HG03045 (cell line): Measurements from ENCODE around the gene SLC25A26.

Source experiments
- ATAC-seq: cut with Tn5 transposase; IDR thresholded peaks from one replicate; pipeline ENCODE4 v1.9.1; 2021; ENCODE audit warnings: mild to moderate bottlenecking, moderate library complexity; ENCODE audit not compliant: unreplicated experiment

The SLC25A26 gene

DNA sequence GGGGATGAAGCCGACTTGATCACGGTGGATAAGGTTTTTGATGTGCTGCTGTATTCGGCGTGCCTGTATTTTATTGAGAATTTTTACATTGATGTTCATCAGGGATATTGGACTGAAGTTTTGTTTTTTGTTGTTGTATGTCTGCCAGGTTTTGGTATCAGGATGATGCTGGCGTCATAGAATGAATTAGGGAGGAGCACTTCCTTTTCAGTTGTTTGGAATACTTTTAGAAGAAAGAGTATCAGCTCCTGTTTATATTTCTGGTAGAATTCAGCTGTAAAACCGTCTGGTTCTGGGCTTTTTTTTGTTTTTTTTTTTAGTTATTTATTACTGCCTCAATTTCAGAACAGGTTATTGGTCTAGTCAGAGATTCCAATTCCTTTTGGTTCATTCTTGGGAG is 93.7 kb downstream of the SLC25A26 start:
- no peak for ATAC-seq

DNA sequence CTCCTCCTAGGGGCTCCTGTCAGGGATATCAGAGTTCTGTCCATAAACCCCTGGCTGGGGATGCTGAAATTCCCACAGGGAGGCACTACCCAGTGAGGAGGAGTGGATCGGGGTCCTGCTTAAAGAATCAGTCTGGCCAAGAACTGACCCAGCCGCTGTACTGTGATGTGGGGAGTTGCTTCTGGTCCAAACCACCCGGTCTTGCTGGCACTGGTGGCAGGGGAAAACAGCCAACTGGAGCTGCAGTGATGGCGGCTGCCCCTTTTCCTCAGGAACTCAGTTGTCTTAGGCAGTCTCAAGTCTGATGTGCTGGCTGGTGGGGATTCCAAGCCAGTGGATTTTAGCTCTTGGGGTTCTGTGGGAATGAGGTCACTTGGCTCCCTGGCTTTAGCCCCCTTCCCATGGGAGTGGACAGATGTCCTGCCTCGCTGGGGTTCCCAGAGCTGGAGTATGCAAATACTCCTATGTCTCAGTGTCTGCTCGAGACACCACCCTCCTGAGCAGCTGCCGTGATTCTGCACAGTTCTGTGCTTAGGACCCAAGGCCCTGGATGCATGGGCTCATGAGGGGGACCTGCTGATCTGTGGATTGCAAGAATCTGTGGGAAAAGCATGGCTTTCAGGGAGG is 97.1 kb downstream of the SLC25A26 start:
- ATAC-seq = no peak

DNA sequence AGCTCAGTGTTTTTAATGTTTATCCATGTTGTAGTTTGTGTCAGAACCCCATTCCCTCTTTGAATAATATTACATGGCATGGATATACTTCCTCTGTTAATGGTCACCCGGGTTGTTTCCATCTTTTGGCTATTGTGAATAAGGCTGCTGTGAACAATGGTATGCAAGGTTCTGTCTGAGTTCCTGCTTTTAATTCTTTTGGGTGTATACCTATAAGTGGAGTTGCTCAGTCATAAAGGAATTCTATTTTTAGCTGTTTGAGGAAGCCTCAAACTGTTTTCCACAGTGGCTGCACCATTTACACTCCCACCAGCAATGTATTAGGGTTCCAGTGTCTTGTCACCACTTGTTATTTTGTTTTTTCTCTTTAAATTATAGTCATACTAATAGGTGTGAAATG is 99.6 kb downstream of the SLC25A26 start:
- ATAC-seq = no peak

DNA sequence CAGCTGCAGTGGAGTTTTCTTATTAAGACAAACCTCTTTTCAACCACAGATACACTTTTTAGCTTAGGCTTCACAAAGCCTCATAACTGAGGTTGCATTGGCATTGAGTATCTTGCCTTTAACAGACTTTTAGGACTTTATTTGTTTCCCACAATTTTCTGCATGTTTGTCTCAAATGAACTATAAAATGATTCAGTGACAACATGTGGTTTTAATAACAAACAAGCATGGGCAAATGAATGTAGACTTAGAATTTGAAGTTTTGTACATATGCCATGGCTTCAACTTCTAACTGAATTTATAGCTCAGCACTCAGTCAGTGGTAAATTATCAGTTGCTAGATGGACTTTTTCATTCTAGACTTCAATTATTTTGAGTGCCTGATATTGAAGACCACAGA is 101.6 kb downstream of the SLC25A26 start:
- no peak for ATAC-seq

- no peak for ATAC-seq
Measured at GRCh38 chr3:66326340-66326739, 105.5 kb downstream of the SLC25A26 start.

- ATAC-seq = no peak
Measured at GRCh38 chr3:66335671-66336070, 114.9 kb downstream of the SLC25A26 start.

GRCh38 chr3:66336333-66336766 is 115.5 kb downstream of the SLC25A26 start:
- no peak for ATAC-seq

DNA sequence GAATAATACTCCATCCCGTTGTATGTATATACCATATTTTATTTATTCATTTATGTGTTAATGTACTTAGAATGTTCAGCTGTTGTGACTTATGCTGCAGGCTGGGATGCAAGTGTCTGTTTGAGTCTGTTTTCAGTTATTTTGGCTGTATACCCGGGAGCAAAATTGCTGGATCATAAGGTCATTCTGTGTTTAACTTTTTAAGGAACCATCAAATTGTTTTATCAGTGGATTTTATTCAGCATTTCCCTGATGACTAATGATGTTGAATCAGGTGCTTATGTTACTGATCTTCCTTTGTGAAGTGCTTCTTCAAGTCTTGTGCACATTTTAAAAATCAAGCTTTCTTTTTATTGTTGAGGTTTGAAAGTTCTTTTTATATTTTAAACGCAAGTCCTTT is 118.1 kb downstream of the SLC25A26 start:
- no peak for ATAC-seq

DNA sequence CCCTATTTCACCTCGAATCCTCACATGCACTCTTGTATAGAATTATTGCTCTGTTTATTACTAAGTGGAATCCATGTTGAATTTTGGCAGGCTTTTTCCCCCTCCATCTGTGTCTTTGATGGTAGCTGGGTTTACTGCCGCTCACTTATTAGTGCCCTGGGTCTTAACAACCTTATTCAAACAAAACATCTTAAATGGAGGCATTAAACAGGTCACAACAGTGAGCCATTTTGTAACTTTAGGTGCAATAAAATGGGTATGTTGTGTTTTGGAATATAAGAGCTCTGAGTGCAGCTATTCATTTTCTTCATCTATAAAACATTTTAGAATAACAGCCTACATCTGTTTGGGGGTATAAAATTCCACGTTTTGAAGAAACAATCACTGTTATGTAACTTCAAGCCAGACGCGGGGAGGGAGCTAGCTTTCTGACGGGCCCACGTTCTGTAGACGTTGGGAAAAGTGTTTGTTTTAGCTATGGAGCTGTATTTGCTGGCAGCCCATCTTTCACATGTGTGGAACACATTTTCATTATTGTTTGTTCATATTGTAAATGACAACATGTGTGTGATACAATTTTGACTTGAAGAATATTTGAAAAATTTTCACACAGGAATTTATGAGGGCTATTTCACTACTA is 122.0 kb downstream of the SLC25A26 start:
- no peak for ATAC-seq

- ATAC-seq = no peak
Measured at GRCh38 chr3:66344391-66344811, 123.6 kb downstream of the SLC25A26 start.

- ATAC-seq = no peak
Measured at GRCh38 chr3:66344848-66345578, 124.2 kb downstream of the SLC25A26 start.

- no peak for ATAC-seq
Measured at GRCh38 chr3:66348704-66349103, 127.9 kb downstream of the SLC25A26 start.

- no peak for ATAC-seq
Measured at GRCh38 chr3:66350601-66351000, 129.8 kb downstream of the SLC25A26 start.

- ATAC-seq = no peak
Measured at GRCh38 chr3:66353039-66353438, 132.2 kb downstream of the SLC25A26 start.

DNA sequence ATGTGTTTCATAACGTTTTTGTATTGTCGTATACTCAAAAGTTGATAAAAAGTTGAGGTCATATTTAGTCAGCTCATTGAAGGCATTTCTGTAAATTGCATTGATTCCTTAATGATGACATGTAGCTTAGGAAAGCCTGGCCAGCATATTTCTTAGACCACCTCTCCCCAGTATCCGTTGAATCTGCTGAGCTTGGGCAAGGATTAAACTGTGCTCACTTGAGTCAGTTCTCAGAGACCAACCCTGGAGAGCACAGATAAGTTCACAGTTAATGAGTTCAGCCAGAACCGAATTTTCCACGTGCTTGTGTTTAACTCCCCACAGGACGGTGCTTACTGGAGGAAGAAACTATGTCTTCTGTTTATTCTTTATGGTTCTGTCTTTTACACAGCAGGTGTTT is 132.7 kb downstream of the SLC25A26 start:
- no peak for ATAC-seq

- ATAC-seq = no peak
Measured at GRCh38 chr3:66354001-66354400, 133.2 kb downstream of the SLC25A26 start.

- ATAC-seq = no peak
Measured at GRCh38 chr3:66355394-66355793, 134.6 kb downstream of the SLC25A26 start.

- ATAC-seq = no peak
Measured at GRCh38 chr3:66355997-66356396, 135.2 kb downstream of the SLC25A26 start.

DNA sequence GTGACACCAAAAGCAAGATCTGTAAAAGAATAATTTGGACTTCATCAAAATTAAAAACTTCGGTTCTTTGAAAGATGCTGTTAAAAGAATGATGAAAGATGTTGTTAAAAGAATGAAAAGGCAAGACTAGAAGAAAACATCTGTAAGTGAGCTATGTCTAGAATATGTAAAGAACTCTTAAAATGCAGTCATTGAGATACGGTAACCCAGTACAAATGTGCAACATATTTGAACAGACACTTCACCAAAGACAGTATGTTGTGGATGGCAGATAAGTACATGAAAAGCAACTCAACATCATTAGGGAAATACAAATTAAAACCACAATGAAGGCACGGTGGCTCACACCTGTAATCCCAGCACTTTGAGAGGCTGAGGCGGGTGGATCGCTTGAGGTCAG is 140.6 kb downstream of the SLC25A26 start:
- ATAC-seq = no peak

DNA sequence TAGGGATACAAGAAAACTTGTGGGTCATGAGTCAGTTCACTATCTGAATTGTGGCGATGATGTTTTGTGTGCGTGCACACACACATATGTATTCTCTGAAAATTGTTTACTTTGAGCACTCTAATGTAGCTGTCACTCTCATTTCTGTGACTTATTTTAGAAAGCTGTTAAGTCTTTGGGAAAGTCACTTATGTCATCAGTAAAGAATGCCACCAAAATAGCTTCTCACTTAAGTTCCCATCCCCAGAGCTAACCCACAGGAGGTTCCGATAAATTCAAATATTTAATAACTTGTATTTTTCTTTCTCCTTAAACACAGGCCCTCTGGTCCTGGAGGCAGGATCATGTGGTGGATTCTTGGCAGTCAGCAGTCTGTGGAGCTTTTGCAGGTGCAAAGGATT is 141.7 kb downstream of the SLC25A26 start:
- ATAC-seq = no peak

DNA sequence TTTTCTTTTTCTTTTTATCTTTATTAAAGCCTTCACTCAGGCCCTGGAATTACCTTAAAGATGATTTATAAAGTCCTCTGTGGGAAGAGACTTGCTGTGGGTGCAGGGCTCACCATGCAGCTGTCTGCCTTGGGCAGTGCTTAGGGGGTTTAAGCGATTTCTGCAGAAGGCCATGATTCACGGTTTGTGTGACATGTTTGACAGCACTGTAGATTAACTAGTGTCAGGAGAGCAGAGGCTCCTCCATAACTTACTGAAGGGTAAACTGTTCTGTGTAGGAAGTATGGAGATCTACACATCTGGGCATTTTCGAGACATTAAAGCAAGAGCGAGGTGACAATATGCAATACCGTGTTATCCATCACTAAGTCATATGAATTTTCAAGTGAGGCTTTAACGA is 142.3 kb downstream of the SLC25A26 start:
- no peak for ATAC-seq

DNA sequence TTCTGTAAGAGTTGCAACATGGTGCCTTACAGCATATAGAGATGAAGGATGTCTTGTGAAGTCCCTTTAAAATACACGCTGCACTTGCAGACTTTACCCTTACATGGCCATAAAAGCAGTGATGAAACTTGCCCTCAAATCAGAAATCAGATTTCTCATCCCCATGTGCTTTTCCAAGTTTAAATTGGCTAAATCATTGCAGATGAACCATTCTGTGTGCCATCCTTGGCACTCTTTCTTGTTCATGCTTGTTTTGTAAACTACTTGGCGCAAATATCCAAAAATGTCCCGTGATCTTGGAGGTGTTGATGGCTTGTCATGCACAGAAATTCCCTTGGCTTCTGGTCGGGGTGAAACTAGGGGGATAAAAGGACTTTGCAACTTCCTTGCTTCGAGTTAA is 144.3 kb downstream of the SLC25A26 start:
- ATAC-seq = no peak
